ENCODE data around the gene MEI1. TPM values are rescaled to one million over a fixed set of nuclear protein-coding genes. Genes with fewer than 3 reads are reported as not detected.

Gene MEI1
- total RNA-seq, 1 donor from 2014 or later: 0.64 TPM

- H3K4me3 Mint-ChIP-seq (ENCODE audit: unreplicated experiment): no peak overlapping the region
- Histone ChIP-seq H3K4me2 (ENCODE audit: low read length) (no peak overlapping the region), H2AFZ (ENCODE audit: low read depth, low read length) (no peak overlapping the region), H3K79me2 (ENCODE audit: insufficient read depth, low read length) (peaks cover 49% of the 10 kb centered on the region), H4K20me1 (ENCODE audit: insufficient read depth, low read length) (peaks cover 37% of the 10 kb centered on the region), H3K27ac (ENCODE audit: low read depth, low read length) (no peak overlapping the region), H3K9ac (ENCODE audit: low read length) (no peak overlapping the region), H3K36me3 (ENCODE audit: insufficient read depth, low read length) (peaks cover 16% of the 10 kb centered on the region), H3K4me3 (ENCODE audit: insufficient read depth, low read depth, low read length) (no peak overlapping the region), H3K4me1 (ENCODE audit: insufficient read depth, low read length) (peaks cover 13% of the 10 kb centered on the region), H3K9me3 (ENCODE audit: insufficient read depth, low read depth, low read length) (no peaks in the 10 kb centered on the region), H3K27me3 (ENCODE audit: insufficient read depth, low read length) (no peaks in the 10 kb centered on the region)
- H3K36me3 Mint-ChIP-seq (ENCODE audit: low read depth, unreplicated experiment): peaks cover 11% of the 10 kb centered on the region
- H3K27ac Mint-ChIP-seq (ENCODE audit: unreplicated experiment): no peak overlapping the region
- no peaks in the 10 kb centered on the region for H3K9me3 Mint-ChIP-seq (ENCODE audit: unreplicated experiment)
- TF ChIP-seq EZH2 (IDR thresholded peaks at IDR 0.05; ENCODE audit: insufficient read depth, low read length): no peak
- TF ChIP-seq, protein P1, sequence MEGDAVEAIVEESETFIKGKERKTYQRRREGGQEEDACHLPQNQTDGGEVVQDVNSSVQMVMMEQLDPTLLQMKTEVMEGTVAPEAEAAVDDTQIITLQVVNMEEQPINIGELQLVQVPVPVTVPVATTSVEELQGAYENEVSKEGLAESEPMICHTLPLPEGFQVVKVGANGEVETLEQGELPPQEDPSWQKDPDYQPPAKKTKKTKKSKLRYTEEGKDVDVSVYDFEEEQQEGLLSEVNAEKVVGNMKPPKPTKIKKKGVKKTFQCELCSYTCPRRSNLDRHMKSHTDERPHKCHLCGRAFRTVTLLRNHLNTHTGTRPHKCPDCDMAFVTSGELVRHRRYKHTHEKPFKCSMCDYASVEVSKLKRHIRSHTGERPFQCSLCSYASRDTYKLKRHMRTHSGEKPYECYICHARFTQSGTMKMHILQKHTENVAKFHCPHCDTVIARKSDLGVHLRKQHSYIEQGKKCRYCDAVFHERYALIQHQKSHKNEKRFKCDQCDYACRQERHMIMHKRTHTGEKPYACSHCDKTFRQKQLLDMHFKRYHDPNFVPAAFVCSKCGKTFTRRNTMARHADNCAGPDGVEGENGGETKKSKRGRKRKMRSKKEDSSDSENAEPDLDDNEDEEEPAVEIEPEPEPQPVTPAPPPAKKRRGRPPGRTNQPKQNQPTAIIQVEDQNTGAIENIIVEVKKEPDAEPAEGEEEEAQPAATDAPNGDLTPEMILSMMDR (IDR thresholded peaks at IDR 0.05; ENCODE audit: insufficient read depth, low read depth, low read length): peak; percentile 15
- H3K4me1 Mint-ChIP-seq (ENCODE audit: low read depth, unreplicated experiment): peaks cover 11% of the 10 kb centered on the region
- FAIRE-seq (no peak), DNase-seq (ENCODE audit: low read depth) (no peak)
- H3K27me3 Mint-ChIP-seq (ENCODE audit: low read depth, unreplicated experiment): no peaks in the 10 kb centered on the region
Observed at GRCh38 chr22:41672780-41673509, 26.4 kb upstream of the MEI1 start.

DNA sequence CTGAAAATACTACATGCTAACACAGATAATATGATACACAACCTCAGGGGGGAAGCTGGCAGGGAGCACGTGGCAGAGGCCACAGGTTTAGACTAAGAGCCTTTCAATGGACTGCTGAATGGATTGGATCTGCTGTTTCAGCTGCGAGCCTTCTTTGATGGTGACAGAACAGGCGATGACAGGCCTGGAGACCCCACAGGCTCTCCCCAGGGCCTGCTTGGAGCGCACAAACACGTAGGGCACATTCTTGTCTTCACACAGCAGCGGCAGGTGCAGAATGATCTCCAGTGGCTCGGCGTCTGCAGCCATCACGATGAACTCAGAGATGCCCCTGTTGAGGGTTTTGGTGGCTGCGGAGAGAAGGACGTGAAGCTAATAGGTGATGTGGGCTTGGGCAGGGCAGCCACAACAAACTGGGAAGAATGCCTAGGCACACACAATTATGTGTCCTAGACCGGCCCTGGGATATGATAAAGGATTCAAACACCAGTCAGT is 24.4 kb upstream of the MEI1 start:
- H2AFZ ChIP-seq (ENCODE audit: low read depth, low read length): no peak overlapping the region
- Mint-ChIP-seq H3K27ac (ENCODE audit: unreplicated experiment) (no peak overlapping the region), H3K27me3 (ENCODE audit: low read depth, unreplicated experiment) (no peaks in the 10 kb centered on the region), H3K4me3 (ENCODE audit: unreplicated experiment) (no peak overlapping the region), H3K4me1 (ENCODE audit: low read depth, unreplicated experiment) (peaks cover 5% of the 10 kb centered on the region), H3K36me3 (ENCODE audit: low read depth, unreplicated experiment) (peaks cover 14% of the 10 kb centered on the region), H3K9me3 (ENCODE audit: unreplicated experiment) (no peaks in the 10 kb centered on the region)
- no peak overlapping the region for H3K9ac ChIP-seq (ENCODE audit: low read length)
- no peak overlapping the region for H3K4me2 ChIP-seq (ENCODE audit: low read length)
- peaks cover 3% of the 10 kb centered on the region for H3K4me1 ChIP-seq (ENCODE audit: insufficient read depth, low read length)
- FAIRE-seq (no peak), DNase-seq (ENCODE audit: low read depth) (no peak)
- H3K9me3 ChIP-seq (ENCODE audit: insufficient read depth, low read depth, low read length): no peaks in the 10 kb centered on the region
- peaks cover 27% of the 10 kb centered on the region for H3K36me3 ChIP-seq (ENCODE audit: insufficient read depth, low read length)
- no peaks in the 10 kb centered on the region for H3K27me3 ChIP-seq (ENCODE audit: insufficient read depth, low read length)
- H3K27ac ChIP-seq (ENCODE audit: low read depth, low read length): no peak overlapping the region
- TF ChIP-seq, protein P1 (IDR thresholded peaks at IDR 0.05; ENCODE audit: insufficient read depth, low read depth, low read length): no peak
- TF ChIP-seq EZH2 (IDR thresholded peaks at IDR 0.05; ENCODE audit: insufficient read depth, low read length): no peak
- no peak overlapping the region for H3K4me3 ChIP-seq (ENCODE audit: insufficient read depth, low read depth, low read length)
- peaks cover 63% of the 10 kb centered on the region for H3K79me2 ChIP-seq (ENCODE audit: insufficient read depth, low read length)
- H4K20me1 ChIP-seq (ENCODE audit: insufficient read depth, low read length): peaks cover 50% of the 10 kb centered on the region

GRCh38 chr22:41676134-41676533 is 23.2 kb upstream of the MEI1 start:
- Histone ChIP-seq H3K4me3 (ENCODE audit: insufficient read depth, low read depth, low read length) (no peak overlapping the region), H2AFZ (ENCODE audit: low read depth, low read length) (no peak overlapping the region), H3K9ac (ENCODE audit: low read length) (no peak overlapping the region), H3K9me3 (ENCODE audit: insufficient read depth, low read depth, low read length) (no peaks in the 10 kb centered on the region), H3K36me3 (ENCODE audit: insufficient read depth, low read length) (peaks cover 33% of the 10 kb centered on the region), H3K4me2 (ENCODE audit: low read length) (no peak overlapping the region), H3K27ac (ENCODE audit: low read depth, low read length) (no peak overlapping the region), H3K27me3 (ENCODE audit: insufficient read depth, low read length) (no peaks in the 10 kb centered on the region), H3K4me1 (ENCODE audit: insufficient read depth, low read length) (no peaks in the 10 kb centered on the region), H4K20me1 (ENCODE audit: insufficient read depth, low read length) (peaks cover 62% of the 10 kb centered on the region), H3K79me2 (ENCODE audit: insufficient read depth, low read length) (peaks cover 71% of the 10 kb centered on the region)
- FAIRE-seq: no peak
- DNase-seq (ENCODE audit: low read depth): no peak
- H3K9me3 Mint-ChIP-seq (ENCODE audit: unreplicated experiment): no peaks in the 10 kb centered on the region
- TF ChIP-seq EZH2 (IDR thresholded peaks at IDR 0.05; ENCODE audit: insufficient read depth, low read length): no peak
- TF ChIP-seq, protein P1 (IDR thresholded peaks at IDR 0.05; ENCODE audit: insufficient read depth, low read depth, low read length): no peak
- no peak overlapping the region for H3K27ac Mint-ChIP-seq (ENCODE audit: unreplicated experiment)
- peaks cover 16% of the 10 kb centered on the region for H3K36me3 Mint-ChIP-seq (ENCODE audit: low read depth, unreplicated experiment)
- no peak overlapping the region for H3K4me3 Mint-ChIP-seq (ENCODE audit: unreplicated experiment)
- H3K4me1 Mint-ChIP-seq (ENCODE audit: low read depth, unreplicated experiment): peaks cover 3% of the 10 kb centered on the region
- H3K27me3 Mint-ChIP-seq (ENCODE audit: low read depth, unreplicated experiment): no peaks in the 10 kb centered on the region
